Measurements from ENCODE around the gene PSAP. TPM values are rescaled to one million over a fixed set of nuclear protein-coding genes. Genes with fewer than 3 reads are reported as not detected.

The PSAP gene
- total RNA-seq, 2 experiments from 2014 or later: 94.2 to 101 TPM

- POLR2A ChIA-PET: no interaction called here
- no peaks in the 10 kb centered on the region for H3K27me3 Mint-ChIP-seq
- H3K4me3 Mint-ChIP-seq: no peak overlapping the region
- intact Hi-C loops (cut with micrococcal nuclease): no loop called here
- DNase-seq (peak; percentile 33), ATAC-seq (peak; percentile 60)
- H3K9me3 Mint-ChIP-seq: no peaks in the 10 kb centered on the region
- no peak for TF ChIP-seq CTCF (IDR thresholded peaks at IDR 0.05)
- CTCF ChIA-PET: no interaction called here
- peaks cover 5% of the 10 kb centered on the region for H3K4me1 Mint-ChIP-seq (ENCODE audit: low read depth)
- H3K36me3 Mint-ChIP-seq (ENCODE audit: low read depth): no peaks in the 10 kb centered on the region
- H3K27ac Mint-ChIP-seq: no peak overlapping the region
These were observed 17.2 kb upstream of the PSAP start for GRCh38 chr10:71868192-71868697.

GRCh38 chr10:71865561-71866041 lies 14.6 kb upstream of the PSAP start:
- ChIA-PET POLR2A (no interaction called here), CTCF (no interaction called here)
- Mint-ChIP-seq H3K27ac (no peak overlapping the region), H3K4me1 (ENCODE audit: low read depth) (peaks cover 5% of the 10 kb centered on the region), H3K4me3 (no peak overlapping the region), H3K27me3 (no peaks in the 10 kb centered on the region), H3K36me3 (ENCODE audit: low read depth) (no peaks in the 10 kb centered on the region), H3K9me3 (no peaks in the 10 kb centered on the region)
- DNase-seq: no peak
- ATAC-seq: no peak
- TF ChIP-seq CTCF (IDR thresholded peaks at IDR 0.05): no peak
- intact Hi-C loops (cut with micrococcal nuclease): no loop called here

GRCh38 chr10:71864911-71865361 lies 13.9 kb upstream of the PSAP start:
- H3K9me3 Mint-ChIP-seq: no peaks in the 10 kb centered on the region
- intact Hi-C loops (cut with micrococcal nuclease): no loop called here
- H3K27ac Mint-ChIP-seq: no peak overlapping the region
- no peak for TF ChIP-seq CTCF (IDR thresholded peaks at IDR 0.05)
- ATAC-seq (no peak), DNase-seq (peak; percentile 35)
- no peaks in the 10 kb centered on the region for H3K27me3 Mint-ChIP-seq
- H3K4me1 Mint-ChIP-seq (ENCODE audit: low read depth): peaks cover 5% of the 10 kb centered on the region
- ChIA-PET POLR2A (no interaction called here), CTCF (no interaction called here)
- H3K4me3 Mint-ChIP-seq: no peak overlapping the region
- H3K36me3 Mint-ChIP-seq (ENCODE audit: low read depth): no peaks in the 10 kb centered on the region

GRCh38 chr10:71863203-71863602 lies 12.2 kb upstream of the PSAP start:
- ATAC-seq (no peak), DNase-seq (no peak)
- Mint-ChIP-seq H3K4me3 (no peak overlapping the region), H3K9me3 (no peaks in the 10 kb centered on the region), H3K4me1 (ENCODE audit: low read depth) (peaks cover 3% of the 10 kb centered on the region), H3K27me3 (no peaks in the 10 kb centered on the region), H3K36me3 (ENCODE audit: low read depth) (no peaks in the 10 kb centered on the region), H3K27ac (no peak overlapping the region)
- CTCF ChIA-PET: no interaction called here
- TF ChIP-seq CTCF (IDR thresholded peaks at IDR 0.05): no peak
- intact Hi-C loops (cut with micrococcal nuclease): no loop called here
- POLR2A ChIA-PET: no interaction called here

GRCh38 chr10:71860243-71861029 lies 9.4 kb upstream of the PSAP start:
- CTCF ChIA-PET: interaction anchor here (0.7 to 1.7 kb wide), 4 partner anchors 10 to 188 kb away, joined by 3 to 4 read pairs (median 3); no protein-coding TSS in a partner anchor
- intact Hi-C loops (cut with micrococcal nuclease): no loop called here
- POLR2A ChIA-PET: interaction anchor here (1.2 to 1.6 kb wide), 2 partner anchors 24 to 34 kb away, joined by 3 read pairs; no protein-coding TSS in a partner anchor

More at GRCh38 chr10:71860243-71861029, 9.4 kb upstream of the PSAP start:
- Mint-ChIP-seq H3K9me3 (no peaks in the 10 kb centered on the region), H3K27me3 (no peaks in the 10 kb centered on the region), H3K36me3 (ENCODE audit: low read depth) (no peaks in the 10 kb centered on the region), H3K4me1 (ENCODE audit: low read depth) (peaks cover 3% of the 10 kb centered on the region), H3K27ac (peak overlapping the region; percentile 71), H3K4me3 (no peak overlapping the region)
- peak; percentile 87 for ATAC-seq
- no peak for TF ChIP-seq CTCF (IDR thresholded peaks at IDR 0.05)
- DNase-seq: peak; percentile 53

Data from activated CD8-positive, alpha-beta T cell treated with anti-CD3 and anti-CD28 coated beads for 36 hours (primary cell).